Fibroblast of lung (primary cell): ENCODE measurements around the gene ILRUN. TPM values are rescaled to one million over a fixed set of nuclear protein-coding genes. Genes with fewer than 3 reads are reported as not detected.

Experiments
- DNase-seq, 2 donors: peaks; one replicate each; pipeline versions ENCODE4 v3.0.0 to v3.0.0-alpha.2; 2010; ENCODE audit warnings: low read depth in 2 of 2
- H2AFZ ChIP-seq: 2 replicates; pipeline ENCODE4 v1.5.1; 2012; ENCODE audit warnings: low read length, control low read depth, inconsistent platforms
- H3K27ac ChIP-seq: 2 replicates; pipeline ENCODE4 v1.5.1; 2011; ENCODE audit warnings: low read length, control low read depth; ENCODE audit not compliant: insufficient read depth
- H3K27me3 ChIP-seq: 2 replicates; pipeline ENCODE4 v1.5.1; 2011; ENCODE audit warnings: mild to moderate bottlenecking, low read length; ENCODE audit not compliant: control insufficient read depth, insufficient read depth
- H3K36me3 ChIP-seq: 2 replicates; pipeline ENCODE4 v1.5.1; 2011; ENCODE audit warnings: low read length; ENCODE audit not compliant: control insufficient read depth, insufficient read depth
- H3K4me1 ChIP-seq: 2 replicates; pipeline ENCODE4 v1.5.1; 2011; ENCODE audit warnings: low read length; ENCODE audit not compliant: control insufficient read depth, insufficient read depth; ENCODE audit errors: extremely low read depth
- H3K4me2 ChIP-seq: 2 replicates; pipeline ENCODE4 v1.5.1; 2011; ENCODE audit warnings: low read length, control low read depth; ENCODE audit not compliant: insufficient read depth; ENCODE audit errors: extremely low read depth
- H3K4me3 ChIP-seq, 4 experiments: fragments of 200-600 bp in 1 of 4; sonication (generic) in 1 of 4; replicated peaks in 1 of 4; 2 replicates each; pipeline ENCODE4 v1.5.1; 2011 to 2016; ENCODE audit warnings: low read length in 4 of 4, low read depth in 3 of 4, mild to moderate bottlenecking in 3 of 4, control low read depth in 2 of 4, inconsistent platforms in 1 of 4, mixed read lengths in 1 of 4; ENCODE audit not compliant: insufficient read depth in 1 of 4; ENCODE audit errors: control extremely low read depth in 1 of 4
- H3K79me2 ChIP-seq: 2 replicates; pipeline ENCODE4 v1.5.1; 2012; ENCODE audit warnings: mild to moderate bottlenecking, low read length, inconsistent platforms; ENCODE audit not compliant: control insufficient read depth, insufficient read depth
- H3K9ac ChIP-seq: 2 replicates; pipeline ENCODE4 v1.5.1; 2011; ENCODE audit warnings: mild to moderate bottlenecking, low read length, control low read depth; ENCODE audit not compliant: insufficient read depth
- H3K9me3 ChIP-seq: 2 replicates; pipeline ENCODE4 v1.5.1; 2012; ENCODE audit warnings: low read depth, low read length; ENCODE audit not compliant: control insufficient read depth, insufficient read depth
- H4K20me1 ChIP-seq: 2 replicates; pipeline ENCODE4 v1.5.1; 2011; ENCODE audit warnings: low read length; ENCODE audit not compliant: control insufficient read depth, insufficient read depth; ENCODE audit errors: extremely low read depth
- EZH2 ChIP-seq: IDR thresholded peaks from 2 replicates; pipeline ENCODE4 v1.5.1; 2012; ENCODE audit warnings: low read length, control low read depth, mild to moderate bottlenecking; ENCODE audit errors: missing control alignments
- polyA plus RNA-seq, 2 donors: library from polyadenylated mRNA; depleted of rRNA in 1 of 2; stranded (reverse) in 1 of 2; unstranded in 1 of 2; fragments of >200 nt; gene quantifications; 2 replicates each; pipeline ENCODE4 v1.2.1, GENCODE V29; 2011 to 2012; ENCODE audit warnings: missing spikeins in 1 of 2
- total RNA-seq: library from RNA; depleted of rRNA; stranded (reverse); fragments of >200 nt; gene quantifications from 2 replicates; pipeline ENCODE4 v1.2.1, GENCODE V29; 2014
- TF ChIP-seq, protein P1 (sequence below), 2 donors: IDR thresholded peaks in 1 of 2; conservative IDR thresholded peaks in 1 of 2; 1 replicate in 1 of 2; 2 replicates in 1 of 2; pipeline ENCODE4 v1.5.1; 2011 to 2012; ENCODE audit warnings: low read length in 2 of 2, control low read depth in 1 of 2, inconsistent platforms in 1 of 2, low read depth in 1 of 2, mild to moderate bottlenecking in 1 of 2

The ILRUN gene
- total and polyA plus RNA-seq, 2 donors (not counting 1 experiment from before 2014, with no cell fraction given), result 44.1 to 60.1 TPM

DNA sequence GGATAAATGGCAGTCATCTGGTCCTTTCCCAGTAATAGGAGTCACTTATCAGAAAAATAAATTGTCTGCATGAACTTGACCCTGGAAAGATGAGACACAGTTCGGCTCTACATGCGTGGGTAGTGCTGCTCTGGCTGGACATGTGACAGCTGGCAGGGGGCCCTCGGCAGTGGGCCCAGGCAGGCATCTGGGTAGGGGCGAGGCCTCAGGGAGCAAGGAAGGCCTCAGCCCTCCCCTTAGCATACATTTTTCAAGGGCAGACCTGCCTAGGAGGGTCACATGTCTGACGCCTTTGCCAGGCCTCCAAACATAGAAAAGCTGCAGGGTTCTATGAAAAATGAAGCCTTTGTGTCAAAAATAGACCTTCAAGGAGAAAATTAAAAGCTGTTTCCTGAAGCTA lies 12.8 kb upstream of the ILRUN start:
- H2AFZ ChIP-seq, result no peak overlapping the region
- no peaks in the 10 kb centered on the region for H4K20me1 ChIP-seq
- no peak overlapping the region for H3K9ac ChIP-seq
- TF ChIP-seq EZH2, result no peak
- TF ChIP-seq, protein P1, sequence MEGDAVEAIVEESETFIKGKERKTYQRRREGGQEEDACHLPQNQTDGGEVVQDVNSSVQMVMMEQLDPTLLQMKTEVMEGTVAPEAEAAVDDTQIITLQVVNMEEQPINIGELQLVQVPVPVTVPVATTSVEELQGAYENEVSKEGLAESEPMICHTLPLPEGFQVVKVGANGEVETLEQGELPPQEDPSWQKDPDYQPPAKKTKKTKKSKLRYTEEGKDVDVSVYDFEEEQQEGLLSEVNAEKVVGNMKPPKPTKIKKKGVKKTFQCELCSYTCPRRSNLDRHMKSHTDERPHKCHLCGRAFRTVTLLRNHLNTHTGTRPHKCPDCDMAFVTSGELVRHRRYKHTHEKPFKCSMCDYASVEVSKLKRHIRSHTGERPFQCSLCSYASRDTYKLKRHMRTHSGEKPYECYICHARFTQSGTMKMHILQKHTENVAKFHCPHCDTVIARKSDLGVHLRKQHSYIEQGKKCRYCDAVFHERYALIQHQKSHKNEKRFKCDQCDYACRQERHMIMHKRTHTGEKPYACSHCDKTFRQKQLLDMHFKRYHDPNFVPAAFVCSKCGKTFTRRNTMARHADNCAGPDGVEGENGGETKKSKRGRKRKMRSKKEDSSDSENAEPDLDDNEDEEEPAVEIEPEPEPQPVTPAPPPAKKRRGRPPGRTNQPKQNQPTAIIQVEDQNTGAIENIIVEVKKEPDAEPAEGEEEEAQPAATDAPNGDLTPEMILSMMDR (conservative IDR thresholded peaks at IDR 0.05 in 1 of 2, IDR thresholded peaks at IDR 0.05 in 1 of 2; ENCODE audit: low read depth in 1 of 2, low read length in 2 of 2), result no peak
- no peak overlapping the region for H3K27ac ChIP-seq
- no peak overlapping the region for H3K4me3 ChIP-seq
- no peaks in the 10 kb centered on the region for H3K36me3 ChIP-seq
- H3K27me3 ChIP-seq, result no peaks in the 10 kb centered on the region
- no peak overlapping the region for H3K4me2 ChIP-seq
- peak; percentile 76 to 92 for DNase-seq
- no peaks in the 10 kb centered on the region for H3K4me1 ChIP-seq
- no peaks in the 10 kb centered on the region for H3K9me3 ChIP-seq
- no peaks in the 10 kb centered on the region for H3K79me2 ChIP-seq

DNA sequence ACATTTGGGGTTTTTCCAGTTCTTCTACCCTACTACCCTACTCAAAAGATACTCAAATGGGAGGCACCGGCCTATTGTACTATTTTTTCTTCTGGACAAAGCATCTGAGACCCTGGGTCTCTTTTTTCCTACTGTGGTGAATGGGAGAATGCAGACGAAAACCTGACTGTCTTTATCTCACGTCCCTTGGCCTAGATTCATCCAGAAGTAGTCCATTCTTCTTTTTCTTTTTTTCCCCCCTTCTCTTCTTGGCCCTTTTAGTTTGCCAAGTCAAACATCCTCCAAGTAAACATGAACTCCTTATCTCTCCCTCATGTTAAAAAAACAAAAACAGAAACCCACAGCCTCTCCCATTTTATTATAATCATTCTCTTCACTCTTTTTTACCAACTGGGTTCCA lies 8.7 kb upstream of the ILRUN start:
- DNase-seq, result peak; percentile 62 to 68
- Histone ChIP-seq H3K4me2 (no peak overlapping the region), H3K36me3 (no peaks in the 10 kb centered on the region), H3K9me3 (no peaks in the 10 kb centered on the region), H3K4me1 (no peaks in the 10 kb centered on the region), H2AFZ (no peak overlapping the region), H3K27me3 (no peaks in the 10 kb centered on the region), H3K27ac (no peak overlapping the region), H3K4me3 (no peak overlapping the region), H3K9ac (no peak overlapping the region), H3K79me2 (no peaks in the 10 kb centered on the region), H4K20me1 (no peaks in the 10 kb centered on the region)
- TF ChIP-seq, protein P1 (conservative IDR thresholded peaks at IDR 0.05 in 1 of 2, IDR thresholded peaks at IDR 0.05 in 1 of 2; ENCODE audit: low read depth in 1 of 2, low read length in 2 of 2), result no peak
- TF ChIP-seq EZH2, result no peak

DNA sequence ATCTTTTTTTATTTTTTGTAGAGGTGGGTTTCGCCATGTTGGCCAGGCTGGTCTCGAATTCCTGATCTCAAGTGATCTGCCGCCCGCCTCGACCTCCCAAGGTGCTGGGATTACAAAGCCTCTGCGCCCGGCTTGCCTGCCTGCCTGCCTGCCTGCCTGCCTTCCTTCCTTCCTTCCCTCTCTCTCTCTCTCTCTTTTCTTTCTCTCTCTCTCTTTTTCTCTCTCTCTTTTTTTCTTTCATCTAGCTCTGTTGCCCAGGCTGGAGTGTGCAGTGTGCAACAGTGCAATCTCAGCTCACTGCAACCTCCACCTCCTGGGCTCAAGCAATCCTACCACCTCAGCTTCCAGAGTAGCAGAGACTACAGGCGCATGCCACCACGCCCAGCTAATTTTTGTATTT lies 4.6 kb upstream of the ILRUN start:
- DNase-seq, result no peak
- Histone ChIP-seq H3K36me3 (no peaks in the 10 kb centered on the region), H4K20me1 (no peaks in the 10 kb centered on the region), H3K27ac (no peak overlapping the region), H3K9me3 (no peaks in the 10 kb centered on the region), H3K4me1 (peaks cover 2% of the 10 kb centered on the region), H3K4me3 (no peak overlapping the region), H3K4me2 (no peak overlapping the region), H3K27me3 (no peaks in the 10 kb centered on the region), H2AFZ (no peak overlapping the region), H3K79me2 (peaks cover 3% of the 10 kb centered on the region), H3K9ac (no peak overlapping the region)
- TF ChIP-seq, protein P1 (conservative IDR thresholded peaks at IDR 0.05 in 1 of 2, IDR thresholded peaks at IDR 0.05 in 1 of 2; ENCODE audit: low read depth in 1 of 2, low read length in 2 of 2), result no peak
- no peak for TF ChIP-seq EZH2
